ENCODE results near the gene TMOD2. TPM values are rescaled to one million over a fixed set of nuclear protein-coding genes. Genes with fewer than 3 reads are reported as not detected.

The TMOD2 gene
- total RNA-seq, 1 experiment from 2014 or later, result 3.6 TPM

Other genes with a start within 250 kb of the TMOD2 start
- gene DMXL2, start 128.8 kb upstream of the TMOD2 start, total RNA-seq (2021), result 10.3 to 13.2 TPM (median 10.4 TPM) in 3 replicates
- 31.5 to 32.3 TPM (median 32.1 TPM) in 3 replicates for gene SCG3, start 70.1 kb upstream of the TMOD2 start, total RNA-seq (2021)
- gene LYSMD2, start 13.9 kb upstream of the TMOD2 start, total RNA-seq (2021), result 2.2 to 2.7 TPM (median 2.6 TPM) in 3 replicates
- gene TMOD3, start 78.1 kb downstream of the TMOD2 start, total RNA-seq (2021), result 37.0 to 40.6 TPM (median 38.8 TPM) in 3 replicates
- 24.9 to 28.4 TPM (median 25.0 TPM) in 3 replicates for gene LEO1, start 220.2 kb downstream of the TMOD2 start, total RNA-seq (2021)